IMR-90 (cell line): ENCODE results near the gene MTHFD2L. TPM values are rescaled to one million over a fixed set of nuclear protein-coding genes. Genes with fewer than 3 reads are reported as not detected.

Experiments
- ATAC-seq: fragments of 200-7000 bp; cut with Tn5 transposase; 2 replicates; pipeline ENCODE4 v1.9.1; 2020; ENCODE audit warnings: low read depth, mild to moderate bottlenecking, moderate library complexity
- BruUV-seq: library from RNA; stranded (reverse); fragments of 400-500 nt; replicated peaks from 2 replicates; lab custom pipeline; 2021; lab: Mats Ljungman, UMichigan
- CTCF ChIA-PET: fragments of 300-600 bp; formaldehyde crosslinking; extraction: SDS; loops from one replicate; lab custom pipeline; 2021; ENCODE audit warnings: antibody characterized with exemption; lab: Yijun Ruan, JAX
- POLR2A ChIA-PET: fragments of 300-600 bp; sonication (Branson Sonifier 250); formaldehyde crosslinking; loops from one replicate; lab custom pipeline; 2022; ENCODE audit warnings: antibody characterized with exemption; ENCODE audit not compliant: unreplicated experiment; lab: Charles Lee
- DNase-seq: peaks from one replicate; pipeline ENCODE4 v3.0.0; 2013
- H2AFZ ChIP-seq: replicated peaks from 2 replicates; pipeline ENCODE3; 2013; ENCODE audit warnings: low read length, mild to moderate bottlenecking; ENCODE audit not compliant: poor library complexity
- H2AK5ac ChIP-seq: 2 replicates; pipeline ENCODE4 v1.6.1; 2013; ENCODE audit warnings: low read depth, low read length, inconsistent platforms
- H2AK9ac ChIP-seq: replicated peaks from 2 replicates; pipeline ENCODE3; 2013; ENCODE audit warnings: mild to moderate bottlenecking, low read depth, low read length, moderate library complexity; ENCODE audit not compliant: poor library complexity
- H2BK120ac ChIP-seq: 2 replicates; pipeline ENCODE4 v1.6.1; 2013; ENCODE audit warnings: low read depth, low read length, inconsistent platforms
- H2BK15ac ChIP-seq: 3 replicates; pipeline ENCODE4 v1.6.1; 2013; ENCODE audit warnings: low read depth, low read length, inconsistent platforms
- H2BK20ac ChIP-seq: 2 replicates; pipeline ENCODE4 v1.6.1; 2013; ENCODE audit warnings: low read depth, mild to moderate bottlenecking, inconsistent platforms, low read length, moderate library complexity
- H2BK5ac ChIP-seq: 2 replicates; pipeline ENCODE4 v1.6.1; 2013; ENCODE audit warnings: mild to moderate bottlenecking, low read depth, low read length, inconsistent platforms; ENCODE audit not compliant: poor library complexity, severe bottlenecking
- H3K14ac ChIP-seq: replicated peaks from 2 replicates; pipeline ENCODE4 v1.6.1; 2013; ENCODE audit warnings: low read depth, low read length, inconsistent platforms
- H3K18ac ChIP-seq: 2 replicates; pipeline ENCODE4 v1.6.1; 2013; ENCODE audit warnings: low read depth, low read length, control low read depth
- H3K23ac ChIP-seq: 2 replicates; pipeline ENCODE4 v1.6.1; 2013; ENCODE audit warnings: low read depth, low read length, inconsistent platforms
- H3K27ac ChIP-seq: 2 replicates; pipeline ENCODE4 v1.5.1; 2013; ENCODE audit warnings: mild to moderate bottlenecking, control low read depth, low read length; ENCODE audit not compliant: insufficient read depth
- H3K27me3 ChIP-seq: 2 replicates; pipeline ENCODE4 v1.6.1; 2013; ENCODE audit warnings: low read length; ENCODE audit not compliant: control insufficient read depth, insufficient read depth
- H3K36me3 ChIP-seq: 2 replicates; pipeline ENCODE4 v1.6.1; 2013; ENCODE audit warnings: low read length, mixed read lengths; ENCODE audit not compliant: control insufficient read depth, insufficient read depth
- H3K4ac ChIP-seq: 2 replicates; pipeline ENCODE4 v1.6.1; 2013; ENCODE audit warnings: low read depth, low read length, inconsistent platforms
- H3K4me1 ChIP-seq: 2 replicates; pipeline ENCODE4 v1.6.1; 2013; ENCODE audit warnings: low read length, mixed read lengths; ENCODE audit not compliant: control insufficient read depth, insufficient read depth
- H3K4me2 ChIP-seq: 2 replicates; pipeline ENCODE4 v1.6.1; 2013; ENCODE audit warnings: low read depth, mild to moderate bottlenecking, control low read depth, low read length, moderate library complexity
- H3K4me3 ChIP-seq: 2 replicates; pipeline ENCODE4 v1.5.1; 2013; ENCODE audit warnings: low read depth, mild to moderate bottlenecking, control low read depth, low read length, moderate library complexity; ENCODE audit not compliant: insufficient read depth
- H3K56ac ChIP-seq: 2 replicates; pipeline ENCODE4 v1.6.1; 2013; ENCODE audit warnings: low read length, inconsistent platforms; ENCODE audit not compliant: insufficient read depth; ENCODE audit errors: extremely low read depth
- H3K79me1 ChIP-seq, 2 experiments: 2 replicates each; pipeline ENCODE4 v1.6.1; 2013; ENCODE audit warnings: low read length in 2 of 2, inconsistent platforms in 1 of 2, low read depth in 1 of 2
- H3K9ac ChIP-seq: 2 replicates; pipeline ENCODE4 v1.6.1; 2013; ENCODE audit warnings: low read depth, low read length, control low read depth
- H3K9me1 ChIP-seq: 2 replicates; pipeline ENCODE4 v1.6.1; 2013; ENCODE audit warnings: low read length, inconsistent platforms; ENCODE audit not compliant: insufficient read depth
- H3K9me3 ChIP-seq: 2 replicates; pipeline ENCODE4 v1.6.1; 2013; ENCODE audit warnings: low read length; ENCODE audit not compliant: control insufficient read depth, insufficient read depth
- H4K20me1 ChIP-seq: 2 replicates; pipeline ENCODE4 v1.6.1; 2013; ENCODE audit warnings: low read length, inconsistent platforms; ENCODE audit not compliant: insufficient read depth
- H4K5ac ChIP-seq: 2 replicates; pipeline ENCODE4 v1.6.1; 2013; ENCODE audit warnings: mild to moderate bottlenecking, low read depth, low read length, control low read depth
- H4K8ac ChIP-seq, 2 experiments: 2 replicates each; pipeline ENCODE4 v1.6.1; 2013; ENCODE audit warnings: low read depth in 2 of 2, low read length in 2 of 2, control low read depth in 1 of 2, inconsistent platforms in 1 of 2
- H4K91ac ChIP-seq: 2 replicates; pipeline ENCODE4 v1.6.1; 2013; ENCODE audit warnings: low read depth, low read length, inconsistent platforms; ENCODE audit not compliant: insufficient read depth
- FOS ChIP-seq: fragments of 150-350 bp; IDR thresholded peaks from 2 replicates; pipeline ENCODE4 v1.6.1; 2016; ENCODE audit warnings: low read depth, low read length
- MXI1 ChIP-seq: IDR thresholded peaks from 2 replicates; pipeline ENCODE4 v1.6.1; 2012; ENCODE audit warnings: low read depth, mild to moderate bottlenecking, low read length, moderate library complexity, borderline replicate concordance
- SMC3 ChIP-seq: fragments of 150-350 bp; IDR thresholded peaks from 2 replicates; pipeline ENCODE4 v1.6.1; 2016; ENCODE audit warnings: low read depth, mild to moderate bottlenecking, antibody characterized with exemption, low read length, moderate library complexity
- WGBS, 2 experiments: methylation state at CpG; one replicate each; pipeline versions ENCODE4 v1.1.5 to v1.1.7; 2013; ENCODE audit warnings: missing lambda C conversion rate in 2 of 2; ENCODE audit not compliant: insufficient read length in 1 of 2; ENCODE audit errors: extremely low coverage in 2 of 2; 5-methylcytosine and 5-hydroxymethylcytosine counted together
- dilution Hi-C: fragments of 300-500 bp; cut with HindIII; formaldehyde crosslinking; loops from one replicate; pipeline ENCODE4 v1.14.3; 2018; ENCODE audit warnings: low sequenced_read_pairs; ENCODE audit not compliant: unreplicated experiment
- in situ Hi-C: fragments of 300-500 bp; cut with MboI; formaldehyde crosslinking; loops from 3 replicates; pipeline ENCODE4 v1.14.3; 2019; ENCODE audit warnings: low sequenced_read_pairs, inconsistent platforms, mixed read lengths
- intact Hi-C: fragments of 100-400 bp; cut with micrococcal nuclease; formaldehyde crosslinking; loops from 2 replicates; pipeline ENCODE4 v1.10.0; 2022
- polyA plus RNA-seq, 3 experiments: library from polyadenylated mRNA; depleted of rRNA; stranded (reverse); fragments of >200 nt; gene quantifications; 2 replicates each; pipeline ENCODE4 v1.2.3, GENCODE V29; 2012; ENCODE audit warnings: low replicate concordance in 1 of 3
- total RNA-seq: library from RNA; depleted of rRNA; stranded (reverse); fragments of >200 nt; gene quantifications from 2 replicates; pipeline ENCODE4 v1.2.3, GENCODE V29; 2012

MTHFD2L gene
- total and polyA plus RNA-seq, 2 of the 4 experiments (the other 2 are of a cell fraction), result 2.8 to 4.3 TPM

GRCh38 chr4:74322301-74322700 is 164.4 kb downstream of the MTHFD2L start:
- in situ Hi-C loops, result loop anchor here (5.0 to 25.0 kb wide), 2 partner anchors 350 to 660 kb away; no protein-coding TSS in a partner anchor
- no peak overlapping the region for H3K4me3 ChIP-seq
- H2AK5ac ChIP-seq, result no peak overlapping the region
- no peak overlapping the region for H3K27ac ChIP-seq
- no TSS peak for BruUV-seq
- no peak overlapping the region for H4K8ac ChIP-seq
- H3K18ac ChIP-seq, result no peak overlapping the region
- no peak overlapping the region for H3K9ac ChIP-seq
- intact Hi-C loops, result loop anchor here (5.0 kb wide), 1 partner anchor 210 kb away; no protein-coding TSS in a partner anchor
- ChIA-PET POLR2A (no interaction called here), CTCF (interaction anchor here (0.6 to 2.9 kb wide), 3 partner anchors 286 to 353 kb away, joined by 3 to 29 read pairs (median 4); no protein-coding TSS in a partner anchor)
- H3K9me3 ChIP-seq, result no peaks in the 10 kb centered on the region
- H3K4ac ChIP-seq, result no peak overlapping the region
- H3K4me1 ChIP-seq, result no peaks in the 10 kb centered on the region
- no peak for DNase-seq
- H4K91ac ChIP-seq, result no peak overlapping the region
- H2BK120ac ChIP-seq, result no peak overlapping the region
- no peak overlapping the region for H3K23ac ChIP-seq
- H3K79me1 ChIP-seq, result no peaks in the 10 kb centered on the region
- WGBS, 2 experiments, result no CpG with 5 or more reads among the region's 3 CpGs
- no peak overlapping the region for H3K56ac ChIP-seq
- H2BK5ac ChIP-seq, result no peak overlapping the region
- H2AFZ ChIP-seq, result no peak overlapping the region
- H2BK20ac ChIP-seq, result no peak overlapping the region
- no peak overlapping the region for H3K4me2 ChIP-seq
- H3K36me3 ChIP-seq, result no peaks in the 10 kb centered on the region
- H2BK15ac ChIP-seq, result no peak overlapping the region
- no peak overlapping the region for H3K14ac ChIP-seq
- H4K5ac ChIP-seq, result no peak overlapping the region
- peaks cover 4% of the 10 kb centered on the region for H3K27me3 ChIP-seq
- H2AK9ac ChIP-seq, result no peak overlapping the region
- ATAC-seq, result no peak
- no peak for TF ChIP-seq FOS
- no peak for TF ChIP-seq MXI1
- no peak for TF ChIP-seq SMC3
- H3K9me1 ChIP-seq, result no peaks in the 10 kb centered on the region
- dilution Hi-C loops, result no loop called here
- H4K20me1 ChIP-seq, result no peaks in the 10 kb centered on the region
